T-cell (primary cell): Measurements from ENCODE around the gene CMAS. TPM values are rescaled to one million over a fixed set of nuclear protein-coding genes. Genes with fewer than 3 reads are reported as not detected.

Source experiments
- ATAC-seq, 4 experiments: fragments of 200-7000 bp in 3 of 4; fragments of 150-1000 bp in 1 of 4; cut with Tn5 transposase; replicated peaks in 1 of 4; 1 replicate in 3 of 4; 2 replicates in 1 of 4; pipeline ENCODE4 v1.10.0; 2021; ENCODE audit warnings: moderate library complexity in 3 of 4, mild to moderate bottlenecking in 2 of 4, moderate number of reproducible peaks in 1 of 4
- CTCF ChIA-PET, 2 donors: fragments of 300-600 bp; sonication (Branson Sonifier 250); formaldehyde crosslinking; loops; one replicate each; lab custom pipeline; 2022; ENCODE audit warnings: antibody characterized with exemption in 2 of 2; lab: Charles Lee
- POLR2A ChIA-PET, 2 donors: fragments of 300-600 bp; sonication (Branson Sonifier 250); formaldehyde crosslinking; loops; one replicate each; lab custom pipeline; 2022; ENCODE audit warnings: antibody characterized with exemption in 2 of 2; lab: Charles Lee
- DNase-seq, 35 experiments: peaks; one replicate each; pipeline versions ENCODE4 v3.0.0 to v3.0.0-alpha.2; 2013 to 2023
- H3K27ac ChIP-seq: one replicate; pipeline ENCODE4 v1.5.1; 2013; ENCODE audit warnings: low read length
- H3K27me3 ChIP-seq, 2 experiments: replicated peaks in 1 of 2; 1 replicate in 1 of 2; 2 replicates in 1 of 2; pipeline versions ENCODE4 v1.6.1 to v1.7.0; 2013; ENCODE audit warnings: low read length in 1 of 2, mixed read lengths in 1 of 2; ENCODE audit not compliant: control insufficient read depth in 2 of 2, insufficient read depth in 2 of 2; ENCODE audit errors: extremely low read depth in 1 of 2
- H3K36me3 ChIP-seq, 2 donors: 1 replicate in 1 of 2; 2 replicates in 1 of 2; pipeline versions ENCODE4 v1.6.1 to v1.7.0; 2013; ENCODE audit warnings: low read length in 1 of 2; ENCODE audit not compliant: control insufficient read depth in 2 of 2, insufficient read depth in 1 of 2; ENCODE audit errors: extremely low read depth in 1 of 2
- H3K4me1 ChIP-seq, 2 experiments: 1 replicate in 1 of 2; 2 replicates in 1 of 2; pipeline versions ENCODE4 v1.6.1 to v1.7.0; 2013; ENCODE audit warnings: low read length in 2 of 2, mixed read lengths in 1 of 2; ENCODE audit not compliant: insufficient read depth in 2 of 2, control insufficient read depth in 1 of 2; ENCODE audit errors: extremely low read depth in 1 of 2
- H3K4me3 ChIP-seq, 2 donors: 1 replicate in 1 of 2; 2 replicates in 1 of 2; pipeline versions ENCODE4 v1.5.1 to v1.7.0; 2013; ENCODE audit warnings: mild to moderate bottlenecking in 2 of 2, low read length in 1 of 2, moderate library complexity in 1 of 2; ENCODE audit not compliant: control insufficient read depth in 1 of 2; ENCODE audit errors: extremely low read depth in 1 of 2
- H3K9me3 ChIP-seq: 2 replicates; pipeline ENCODE4 v1.7.0; 2013
- H3K27ac Mint-ChIP-seq, 2 donors: one replicate each; pipeline ENCODE4 v1.8.0; 2020 to 2021; ENCODE audit warnings: mild to moderate bottlenecking in 2 of 2, mixed read lengths in 2 of 2
- H3K27me3 Mint-ChIP-seq, 2 donors: one replicate each; pipeline ENCODE4 v1.8.0; 2021 to 2022; ENCODE audit warnings: mixed read lengths in 2 of 2
- H3K36me3 Mint-ChIP-seq: one replicate; pipeline ENCODE4 v1.8.0; 2021; ENCODE audit warnings: mixed read lengths
- H3K4me1 Mint-ChIP-seq, 3 donors: one replicate each; pipeline ENCODE4 v1.8.0; 2020 to 2022; ENCODE audit warnings: mixed read lengths in 3 of 3, mild to moderate bottlenecking in 1 of 3
- H3K4me3 Mint-ChIP-seq, 3 donors: one replicate each; pipeline ENCODE4 v1.8.0; 2020 to 2022; ENCODE audit warnings: mild to moderate bottlenecking in 3 of 3, mixed read lengths in 3 of 3, moderate library complexity in 3 of 3
- H3K9me3 Mint-ChIP-seq, 3 donors: one replicate each; pipeline ENCODE4 v1.8.0; 2020 to 2022; ENCODE audit warnings: mixed read lengths in 3 of 3
- WGBS: methylation state at CpG from one replicate; pipeline ENCODE4 v1.1.5; 2013; ENCODE audit warnings: missing lambda C conversion rate; ENCODE audit not compliant: insufficient coverage; 5-methylcytosine and 5-hydroxymethylcytosine counted together
- total RNA-seq, 35 experiments: library from RNA in 6 of 35; stranded (reverse) in 6 of 35; fragments of 120-200 nt in 1 of 35; gene quantifications; one replicate each; pipeline versions ENCODE4 v1.2.1 to v1.2.4 and lab custom pipeline; 2013 to 2026

The CMAS gene
- total RNA-seq, 5 donors from 2014 or later (not counting 1 experiment from before 2014, with no cell fraction given), result 10.4 to 22.2 (median 18.5) TPM

GRCh38 chr12:22029991-22030390, 16.0 kb upstream of the CMAS start:
- no CpG with 5 or more reads among the region's 1 CpG for WGBS
- DNase-seq (no peak), ATAC-seq (no peak)
- CTCF ChIA-PET, result no interaction called here
- Histone ChIP-seq H3K4me1 (no peaks in the 10 kb centered on the region), H3K4me3 (no peak overlapping the region), H3K27me3 (no peaks in the 10 kb centered on the region), H3K9me3 (no peaks in the 10 kb centered on the region), H3K36me3 (no peaks in the 10 kb centered on the region), H3K27ac (no peak overlapping the region)
- Mint-ChIP-seq H3K4me1 (peaks cover 6 to 15% (median 7%) of the 10 kb centered on the region in 3 donors), H3K36me3 (no peaks in the 10 kb centered on the region), H3K9me3 (no peaks in the 10 kb centered on the region), H3K27ac (no peak overlapping the region), H3K4me3 (no peak overlapping the region), H3K27me3 (no peaks in the 10 kb centered on the region)
- POLR2A ChIA-PET, result no interaction called here

- no peak for ATAC-seq
- Mint-ChIP-seq H3K27me3 (no peaks in the 10 kb centered on the region), H3K4me1 (peaks cover 6 to 17% (median 13%) of the 10 kb centered on the region in 3 donors), H3K27ac (no peak overlapping the region), H3K9me3 (no peaks in the 10 kb centered on the region), H3K4me3 (no peak overlapping the region), H3K36me3 (no peaks in the 10 kb centered on the region)
- no peaks in the 10 kb centered on the region for H3K36me3 ChIP-seq
- no peaks in the 10 kb centered on the region for H3K9me3 ChIP-seq
- ChIA-PET CTCF (no interaction called here), POLR2A (no interaction called here)
- no peak overlapping the region for H3K4me3 ChIP-seq
- no peak for DNase-seq
- H3K27ac ChIP-seq, result no peak overlapping the region
- H3K27me3 ChIP-seq, result no peaks in the 10 kb centered on the region
- H3K4me1 ChIP-seq, result no peaks in the 10 kb centered on the region
These were observed 13.3 kb upstream of the CMAS start for GRCh38 chr12:22032732-22033131.

GRCh38 chr12:22034709-22035506, 11.1 kb upstream of the CMAS start:
- peaks cover 6 to 17% (median 13%) of the 10 kb centered on the region in 3 donors for H3K4me1 Mint-ChIP-seq
- H3K9me3 ChIP-seq, result no peaks in the 10 kb centered on the region
- H3K9me3 Mint-ChIP-seq, result no peaks in the 10 kb centered on the region
- H3K27ac ChIP-seq, result no peak overlapping the region
- no CpG with 5 or more reads among the region's 4 CpGs for WGBS
- ChIA-PET CTCF (no interaction called here), POLR2A (no interaction called here)
- peak overlapping the region; percentile 1 to 13 for H3K27ac Mint-ChIP-seq
- H3K36me3 Mint-ChIP-seq, result no peaks in the 10 kb centered on the region
- H3K27me3 ChIP-seq, result no peaks in the 10 kb centered on the region
- H3K4me3 Mint-ChIP-seq, result no peak overlapping the region
- DNase-seq, result no peak
- no peaks in the 10 kb centered on the region for H3K36me3 ChIP-seq
- no peak overlapping the region for H3K4me3 ChIP-seq
- H3K4me1 ChIP-seq, result no peaks in the 10 kb centered on the region
- ATAC-seq, result no peak
- peaks cover 2 to 3% of the 10 kb centered on the region in 2 donors for H3K27me3 Mint-ChIP-seq

- DNase-seq (no peak), ATAC-seq (no peak)
- Histone ChIP-seq H3K27me3 (no peaks in the 10 kb centered on the region), H3K36me3 (no peaks in the 10 kb centered on the region), H3K4me1 (no peaks in the 10 kb centered on the region), H3K27ac (no peak overlapping the region), H3K9me3 (no peaks in the 10 kb centered on the region), H3K4me3 (no peak overlapping the region)
- 85% methylated on average over 2 of the region's 3 CpGs for WGBS
- ChIA-PET POLR2A (no interaction called here), CTCF (no interaction called here)
- H3K9me3 Mint-ChIP-seq, result no peaks in the 10 kb centered on the region
- no peaks in the 10 kb centered on the region for H3K36me3 Mint-ChIP-seq
- H3K4me1 Mint-ChIP-seq, result peaks cover 6 to 17% (median 13%) of the 10 kb centered on the region in 3 donors
- H3K27me3 Mint-ChIP-seq, result peaks cover 5 to 7% of the 10 kb centered on the region in 2 donors
- H3K4me3 Mint-ChIP-seq, result no peak overlapping the region
- no peak overlapping the region for H3K27ac Mint-ChIP-seq
These were observed 8.1 kb upstream of the CMAS start for GRCh38 chr12:22037947-22038346.

- ATAC-seq (no peak), DNase-seq (no peak)
- Mint-ChIP-seq H3K27me3 (peaks cover 5 to 7% of the 10 kb centered on the region in 2 donors), H3K4me1 (peaks cover 6 to 17% (median 13%) of the 10 kb centered on the region in 3 donors), H3K9me3 (no peaks in the 10 kb centered on the region), H3K36me3 (no peaks in the 10 kb centered on the region), H3K4me3 (no peak overlapping the region), H3K27ac (no peak overlapping the region)
- no peaks in the 10 kb centered on the region for H3K27me3 ChIP-seq
- no peak overlapping the region for H3K27ac ChIP-seq
- H3K36me3 ChIP-seq, result no peaks in the 10 kb centered on the region
- CTCF ChIA-PET, result no interaction called here
- H3K4me1 ChIP-seq, result no peaks in the 10 kb centered on the region
- POLR2A ChIA-PET, result no interaction called here
- H3K4me3 ChIP-seq, result no peak overlapping the region
- H3K9me3 ChIP-seq, result no peaks in the 10 kb centered on the region
These were observed 7.3 kb upstream of the CMAS start for GRCh38 chr12:22038734-22039133.

- no peak overlapping the region for H3K4me3 ChIP-seq
- H3K9me3 ChIP-seq, result no peaks in the 10 kb centered on the region
- Mint-ChIP-seq H3K27me3 (peaks cover 5 to 7% of the 10 kb centered on the region in 2 donors), H3K4me3 (no peak overlapping the region), H3K27ac (no peak overlapping the region), H3K9me3 (no peaks in the 10 kb centered on the region), H3K36me3 (no peaks in the 10 kb centered on the region), H3K4me1 (peaks cover 4 to 14% (median 11%) of the 10 kb centered on the region in 3 donors)
- DNase-seq (no peak), ATAC-seq (no peak)
- WGBS, result 50% methylated on average over 2 of the region's 4 CpGs
- no peaks in the 10 kb centered on the region for H3K27me3 ChIP-seq
- CTCF ChIA-PET, result no interaction called here
- POLR2A ChIA-PET, result no interaction called here
- no peaks in the 10 kb centered on the region for H3K36me3 ChIP-seq
- H3K4me1 ChIP-seq, result no peaks in the 10 kb centered on the region
- H3K27ac ChIP-seq, result no peak overlapping the region
These were observed 6.7 kb upstream of the CMAS start for GRCh38 chr12:22039361-22039760.
